ENCODE measurements around the gene BTBD9. TPM values are rescaled to one million over a fixed set of nuclear protein-coding genes. Genes with fewer than 3 reads are reported as not detected.

Gene BTBD9
- total RNA-seq, 3 donors from 2014 or later: 12.8 to 25.5 (median 19.0) TPM

DNA sequence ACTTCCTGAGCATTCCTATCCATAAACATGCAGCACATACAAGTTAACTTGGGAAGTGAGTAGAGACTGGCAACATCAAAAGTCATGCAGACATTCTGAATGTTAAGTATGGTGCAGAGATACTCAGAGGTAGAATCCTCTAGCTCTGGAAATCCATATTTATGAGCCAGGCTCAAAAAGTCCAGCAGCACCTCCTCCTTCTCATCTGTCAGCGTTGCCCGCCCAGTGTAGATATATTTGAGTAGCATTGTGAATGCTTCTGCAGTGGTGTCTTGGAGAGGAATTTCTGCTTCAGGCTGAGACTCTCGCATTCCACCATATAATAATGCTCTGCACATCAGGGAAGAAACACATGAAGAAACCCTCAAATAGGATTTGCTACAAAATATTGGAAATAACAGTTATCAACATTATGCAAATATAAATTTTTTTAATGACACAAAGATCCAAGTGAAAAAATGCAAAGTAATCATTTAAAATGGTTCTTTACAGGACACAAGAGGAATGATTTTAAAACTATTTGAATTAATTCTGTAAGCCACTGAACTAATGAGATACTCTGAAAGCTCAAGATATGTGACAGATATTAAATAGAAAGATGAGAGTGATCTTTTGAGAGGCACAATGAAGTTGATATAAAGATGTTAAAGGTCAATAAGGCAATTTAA, 45.6 kb downstream of the BTBD9 start:
- DNase-seq (ENCODE audit: low spot score in 2 of 2): no peak
- Histone ChIP-seq H3K27ac (no peak overlapping the region), H3K9me3 (no peaks in the 10 kb centered on the region), H3K4me1 (no peaks in the 10 kb centered on the region), H3K36me3 (no peaks in the 10 kb centered on the region), H3K4me3 (no peak overlapping the region), H3K27me3 (no peaks in the 10 kb centered on the region)
- intact Hi-C loops (cut with DNase I; ENCODE audit: low total_unique reads): no loop called here
- TF ChIP-seq POLR2A (IDR thresholded peaks at IDR 0.05): no peak
- TF ChIP-seq CTCF (IDR thresholded peaks at IDR 0.05): no peak
- TF ChIP-seq POLR2AphosphoS5 (IDR thresholded peaks at IDR 0.05): no peak

DNA sequence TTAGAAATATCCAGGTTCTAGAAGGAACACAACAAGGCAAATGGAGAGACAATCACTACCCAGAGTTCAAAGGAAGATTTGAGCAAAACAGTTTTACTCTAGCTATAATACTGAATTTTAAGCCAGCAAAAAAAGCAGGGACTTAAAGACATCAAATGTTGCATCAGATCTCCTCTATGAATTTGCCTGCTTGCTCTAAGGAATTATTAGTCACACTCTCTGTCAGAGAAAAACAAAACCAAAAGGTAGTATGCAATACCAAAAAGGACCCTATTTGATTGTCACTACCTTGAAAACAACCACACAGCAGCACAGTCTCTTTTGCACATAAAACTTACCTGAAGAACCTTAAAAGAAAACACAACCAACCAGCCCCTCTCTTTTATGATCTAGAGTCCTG, 46.3 kb downstream of the BTBD9 start:
- no peak for DNase-seq (ENCODE audit: low spot score in 2 of 2)
- TF ChIP-seq POLR2A (IDR thresholded peaks at IDR 0.05): no peak
- TF ChIP-seq CTCF (IDR thresholded peaks at IDR 0.05): no peak
- TF ChIP-seq POLR2AphosphoS5 (IDR thresholded peaks at IDR 0.05): no peak
- Histone ChIP-seq H3K27me3 (no peaks in the 10 kb centered on the region), H3K9me3 (no peaks in the 10 kb centered on the region), H3K36me3 (no peaks in the 10 kb centered on the region), H3K27ac (no peak overlapping the region), H3K4me1 (no peaks in the 10 kb centered on the region), H3K4me3 (no peak overlapping the region)
- intact Hi-C loops (cut with DNase I; ENCODE audit: low total_unique reads): no loop called here

DNA sequence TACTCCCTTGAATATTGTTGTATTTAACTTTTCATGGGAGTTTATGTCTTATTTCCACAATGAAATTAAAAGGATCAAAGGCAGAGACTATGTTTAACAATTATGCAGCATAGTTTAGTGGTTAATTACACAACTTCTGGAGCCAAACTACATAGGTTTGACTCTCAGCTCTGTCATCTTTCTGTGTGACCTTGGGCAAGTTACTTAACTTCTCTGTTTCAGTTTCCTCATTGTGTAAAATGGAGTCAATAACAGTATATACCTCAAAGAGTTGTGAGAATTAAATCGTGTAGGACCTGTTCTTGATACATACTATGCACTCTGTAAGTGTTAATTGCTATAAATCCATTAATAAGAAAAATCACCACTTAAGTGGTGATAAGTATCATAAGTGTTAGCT, 48.3 kb downstream of the BTBD9 start:
- no peak for DNase-seq (ENCODE audit: low spot score in 2 of 2)
- Histone ChIP-seq H3K27ac (no peak overlapping the region), H3K27me3 (no peaks in the 10 kb centered on the region), H3K4me1 (no peaks in the 10 kb centered on the region), H3K36me3 (no peaks in the 10 kb centered on the region), H3K9me3 (no peaks in the 10 kb centered on the region), H3K4me3 (no peak overlapping the region)
- intact Hi-C loops (cut with DNase I; ENCODE audit: low total_unique reads): no loop called here
- TF ChIP-seq POLR2A (IDR thresholded peaks at IDR 0.05) (no peak), POLR2AphosphoS5 (IDR thresholded peaks at IDR 0.05) (no peak), CTCF (IDR thresholded peaks at IDR 0.05) (no peak)

DNA sequence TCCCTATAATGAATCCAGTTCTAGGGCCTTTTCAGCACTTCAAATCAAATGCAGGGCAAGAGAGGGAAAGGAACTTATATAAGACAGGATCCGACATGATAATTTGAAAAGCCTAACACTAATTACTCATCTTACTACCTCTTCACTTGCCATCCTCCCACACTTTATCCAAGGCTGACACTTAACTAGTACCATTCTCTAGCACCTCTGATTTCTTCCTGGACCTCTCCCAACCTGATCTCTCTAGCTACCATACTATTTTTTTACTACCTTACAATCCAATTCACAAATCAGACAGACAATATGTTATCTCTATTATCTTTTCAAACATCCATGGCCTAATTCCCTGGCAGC, 50.4 kb downstream of the BTBD9 start:
- DNase-seq (ENCODE audit: low spot score in 2 of 2): no peak
- intact Hi-C loops (cut with DNase I; ENCODE audit: low total_unique reads): no loop called here
- Histone ChIP-seq H3K27ac (no peak overlapping the region), H3K4me3 (no peak overlapping the region), H3K36me3 (no peaks in the 10 kb centered on the region), H3K9me3 (no peaks in the 10 kb centered on the region), H3K27me3 (no peaks in the 10 kb centered on the region), H3K4me1 (no peaks in the 10 kb centered on the region)
- TF ChIP-seq POLR2A (IDR thresholded peaks at IDR 0.05): no peak
- TF ChIP-seq CTCF (IDR thresholded peaks at IDR 0.05): no peak
- TF ChIP-seq POLR2AphosphoS5 (IDR thresholded peaks at IDR 0.05): no peak

DNA sequence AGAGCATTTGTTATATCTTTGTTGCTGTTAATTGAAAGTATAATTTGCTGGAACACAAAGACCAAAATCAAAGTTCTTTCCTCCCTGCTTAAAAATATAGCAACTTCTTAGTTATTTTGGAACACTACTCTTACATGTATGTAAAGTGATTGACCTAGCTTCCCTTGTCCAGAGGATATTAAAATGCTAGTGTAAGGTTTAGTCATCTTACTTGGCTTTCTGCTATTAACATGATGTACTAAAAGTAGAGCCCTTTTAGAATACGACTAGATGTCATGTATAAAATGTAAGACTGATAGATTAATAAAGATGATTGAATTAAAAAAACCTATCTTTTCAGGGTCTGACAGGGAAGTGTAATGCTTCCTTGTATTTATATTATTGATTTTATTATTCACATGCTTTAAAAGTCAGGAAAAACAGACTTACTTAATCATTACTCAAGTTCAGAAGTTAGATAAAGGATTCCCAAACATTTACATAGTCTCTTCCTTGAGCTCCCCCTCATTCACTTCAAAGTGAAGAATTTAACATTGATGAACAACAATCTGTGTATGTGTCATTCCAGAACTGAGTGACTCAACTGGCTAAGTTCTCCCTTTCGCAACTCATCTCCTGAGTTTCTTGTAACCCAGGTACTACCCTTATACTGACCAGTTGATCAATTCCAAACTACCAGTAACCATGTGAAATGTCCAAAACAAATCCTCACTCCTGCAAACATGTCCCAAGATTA, 50.9 kb downstream of the BTBD9 start:
- no peaks in the 10 kb centered on the region for H3K9me3 ChIP-seq
- no peak for DNase-seq (ENCODE audit: low spot score in 2 of 2)
- intact Hi-C loops (cut with DNase I; ENCODE audit: low total_unique reads): no loop called here
- no peaks in the 10 kb centered on the region for H3K4me1 ChIP-seq
- no peak overlapping the region for H3K4me3 ChIP-seq
- no peaks in the 10 kb centered on the region for H3K27me3 ChIP-seq
- no peaks in the 10 kb centered on the region for H3K36me3 ChIP-seq
- no peak overlapping the region for H3K27ac ChIP-seq
- TF ChIP-seq POLR2A (IDR thresholded peaks at IDR 0.05) (no peak), POLR2AphosphoS5 (IDR thresholded peaks at IDR 0.05) (no peak), CTCF (IDR thresholded peaks at IDR 0.05) (no peak)
